A172 (cell line): ENCODE data around the gene PLK4. TPM values are rescaled to one million over a fixed set of nuclear protein-coding genes. Genes with fewer than 3 reads are reported as not detected.
A peak's percentile ranks its signal among the peaks of the same experiment; 100 is the strongest.
"Not testable (repeated sequence)": the region's sequence is repeated elsewhere in the genome, so short reads cannot be mapped to it uniquely, and the experiment has no call there.

Source experiments
- DNase-seq: peaks from one replicate; pipeline ENCODE4 v3.0.0-alpha.2; 2015; ENCODE audit warnings: low spot score
- total RNA-seq: library from RNA; depleted of rRNA; stranded (reverse); fragments of >200 nt; shearing (Covaris generic); gene quantifications from 2 replicates; pipeline ENCODE4 v1.2.3, GENCODE V29; 2014; rRNA removed

Gene PLK4
- total RNA-seq, 1 experiment from 2014 or later, result 46.9 TPM

DNA sequence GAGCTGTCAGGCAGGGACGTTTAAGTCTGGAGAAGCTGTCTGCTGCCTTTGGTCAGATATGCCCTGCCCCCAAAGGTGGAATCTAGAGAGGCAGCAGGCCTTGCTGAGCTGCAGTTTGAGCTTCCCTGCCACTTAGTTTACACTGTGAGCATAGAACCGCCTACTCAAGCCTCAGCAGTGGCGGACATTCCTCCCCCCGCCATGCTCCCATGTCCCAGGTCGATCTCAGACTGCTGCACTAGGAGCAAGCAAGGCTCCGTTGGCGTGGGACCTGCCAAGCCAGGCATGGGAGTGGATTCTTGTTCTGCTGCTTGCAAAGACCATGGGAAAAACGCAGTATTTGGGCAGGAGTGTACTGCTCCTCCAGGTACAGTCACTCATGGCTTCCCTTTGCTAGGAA lies 24.3 kb downstream of the PLK4 start:
- DNase-seq, result no peak

DNA sequence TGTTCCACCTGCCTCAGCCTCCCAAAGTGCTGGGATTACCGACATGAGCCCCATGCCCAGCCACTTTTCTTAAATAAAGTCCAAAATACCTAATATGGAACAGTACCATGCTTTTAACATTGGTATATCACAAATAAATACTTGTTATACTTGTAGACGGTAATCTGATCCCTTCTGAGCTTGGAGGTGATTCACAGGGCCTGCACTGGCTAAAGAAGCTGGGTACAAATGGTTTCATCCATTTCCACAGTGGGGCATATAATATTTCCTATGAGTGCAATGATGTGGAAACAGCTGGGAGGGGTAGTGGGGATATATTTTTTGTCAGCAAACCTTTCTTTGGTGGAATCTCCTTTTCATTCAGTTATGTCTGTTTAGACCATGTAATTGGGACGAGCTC lies 35.8 kb downstream of the PLK4 start:
- no peak for DNase-seq

- no peak for DNase-seq
These were observed 36.5 kb downstream of the PLK4 start for GRCh38 chr4:127917151-127917550.

DNA sequence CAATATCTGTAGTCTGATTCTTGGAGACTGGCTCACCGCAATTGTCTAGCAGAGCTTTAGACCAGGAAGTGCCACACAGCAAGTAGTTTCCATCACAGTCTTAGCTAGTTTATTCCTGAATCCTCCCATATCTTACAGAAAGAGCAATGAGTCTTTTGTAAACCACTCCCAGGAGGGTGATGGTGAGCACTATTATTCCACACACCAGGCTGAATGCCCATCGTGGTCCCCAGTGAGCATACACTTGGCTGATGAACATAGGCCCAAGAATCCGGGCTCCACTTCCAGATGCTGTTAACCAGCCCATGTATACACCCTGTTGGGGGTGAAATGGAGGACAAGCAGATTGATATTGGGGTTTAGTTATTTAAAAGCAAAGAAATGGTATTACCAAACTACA lies 39.8 kb downstream of the PLK4 start:
- no peak for DNase-seq

- DNase-seq, result no peak
These were observed 41.5 kb downstream of the PLK4 start for GRCh38 chr4:127922226-127922625.

DNA sequence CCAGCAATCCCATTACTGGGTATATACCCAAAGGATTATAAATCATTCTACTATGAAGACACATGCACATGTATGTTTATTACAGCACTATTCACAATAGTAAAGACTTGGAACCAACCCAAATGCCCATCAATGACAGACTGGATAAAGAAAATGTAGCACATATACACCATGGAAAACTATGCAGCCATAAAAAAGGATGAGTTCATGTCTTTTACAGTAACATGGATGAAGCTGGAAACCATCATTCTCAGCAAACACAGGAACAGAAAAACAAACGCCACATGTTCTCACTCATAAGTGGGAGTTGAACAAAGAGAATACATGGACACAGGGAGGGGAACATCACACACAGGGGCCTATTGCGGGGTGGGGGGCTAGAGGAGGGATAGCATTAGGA lies 45.0 kb downstream of the PLK4 start:
- not testable (repeated sequence) for DNase-seq

GRCh38 chr4:127930175-127930574 lies 49.5 kb downstream of the PLK4 start:
- DNase-seq, result no peak

GRCh38 chr4:127931836-127932235 lies 51.1 kb downstream of the PLK4 start:
- DNase-seq, result not testable (repeated sequence)

DNA sequence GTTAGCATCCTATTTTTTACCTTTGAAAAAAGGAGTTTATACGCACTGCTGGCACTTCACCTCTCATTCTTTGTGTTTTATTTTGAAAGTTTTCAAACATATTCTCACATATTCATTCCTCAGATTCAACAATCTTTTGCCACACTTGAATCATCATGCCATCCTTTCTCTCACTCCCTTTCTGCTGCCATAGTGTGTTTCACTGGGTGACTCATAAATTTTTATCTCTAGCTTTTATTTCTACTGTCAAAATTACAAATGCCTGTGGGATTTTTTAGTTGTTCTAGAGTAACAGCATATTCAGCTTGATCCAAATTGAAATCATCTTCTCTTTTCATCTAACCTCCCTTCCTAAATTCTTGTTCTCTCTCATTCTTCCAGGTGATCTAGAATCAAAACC lies 56.3 kb downstream of the PLK4 start:
- DNase-seq, result peak; percentile 49

Other genes starting within 250 kb of the PLK4 start
- gene INTU, start 247.9 kb upstream of the PLK4 start, total RNA-seq, result 2.9 and 3.3 TPM in 2 replicates
- not detected in 2 replicates for gene SLC25A31, start 150.5 kb upstream of the PLK4 start, total RNA-seq
- 13.1 and 13.2 TPM in 2 replicates for gene HSPA4L, start 98.6 kb upstream of the PLK4 start, total RNA-seq
- gene MFSD8, start 84.3 kb downstream of the PLK4 start, total RNA-seq, result 18.6 and 35.8 TPM in 2 replicates
- 4.2 and 5.7 TPM in 2 replicates for gene ABHD18, start 84.5 kb downstream of the PLK4 start, total RNA-seq
- gene LARP1B, start 180.4 kb downstream of the PLK4 start, total RNA-seq, result 22.0 and 27.1 TPM in 2 replicates